Duodenal mucosa (tissue), 2 donors: ENCODE measurements around the gene TBL1XR1.

ENCODE experiments used
- H3K27ac ChIP-seq: one replicate; pipeline ENCODE4 v1.7.0; 2013; ENCODE audit warnings: low read depth, low read length
- H3K27me3 ChIP-seq, 2 donors: one replicate each; pipeline ENCODE4 v1.7.0; 2013; ENCODE audit warnings: low read length in 2 of 2, control low read depth in 1 of 2; ENCODE audit not compliant: insufficient read depth in 2 of 2, control insufficient read depth in 1 of 2
- H3K36me3 ChIP-seq, 2 donors: one replicate each; pipeline ENCODE4 v1.7.0; 2013; ENCODE audit warnings: low read length in 2 of 2, control low read depth in 1 of 2; ENCODE audit not compliant: insufficient read depth in 2 of 2, control insufficient read depth in 1 of 2
- H3K4me1 ChIP-seq, 2 donors: one replicate each; pipeline ENCODE4 v1.7.0; 2013; ENCODE audit warnings: low read length in 2 of 2, control low read depth in 1 of 2; ENCODE audit not compliant: insufficient read depth in 2 of 2, control insufficient read depth in 1 of 2
- H3K4me3 ChIP-seq, 2 donors: one replicate each; pipeline ENCODE4 v1.7.0; 2013; ENCODE audit warnings: low read length in 2 of 2, low read depth in 1 of 2
- H3K9ac ChIP-seq, 2 donors: one replicate each; pipeline ENCODE4 v1.7.0; 2013; ENCODE audit warnings: low read length in 2 of 2, low read depth in 1 of 2
- H3K9me3 ChIP-seq, 2 donors: one replicate each; pipeline ENCODE4 v1.7.0; 2013; ENCODE audit warnings: low read length in 2 of 2, control low read depth in 1 of 2; ENCODE audit not compliant: control insufficient read depth in 1 of 2

TBL1XR1 gene

GRCh38 chr3:177041730-177042551 lies 155.3 kb downstream of the TBL1XR1 start:
- no peak overlapping the region for H3K27ac ChIP-seq
- H3K36me3 ChIP-seq = peaks cover 35 to 50% of the 10 kb centered on the region in 2 donors
- H3K9me3 ChIP-seq = no peaks in the 10 kb centered on the region
- H3K9ac ChIP-seq = peak overlapping the region in 1 of 2 donors; percentile 6
- peaks cover 0 to 11% of the 10 kb centered on the region in 2 donors for H3K4me1 ChIP-seq
- H3K27me3 ChIP-seq = no peaks in the 10 kb centered on the region
- H3K4me3 ChIP-seq = no peak overlapping the region

GRCh38 chr3:177041021-177041729 lies 156.1 kb downstream of the TBL1XR1 start:
- Histone ChIP-seq H3K27me3 (no peaks in the 10 kb centered on the region), H3K27ac (no peak overlapping the region), H3K4me1 (peaks cover 0 to 11% of the 10 kb centered on the region in 2 donors), H3K9me3 (no peaks in the 10 kb centered on the region), H3K9ac (no peak overlapping the region), H3K4me3 (no peak overlapping the region), H3K36me3 (peaks cover 38 to 48% of the 10 kb centered on the region in 2 donors)

- H3K9ac ChIP-seq = no peak overlapping the region
- peaks cover 0 to 11% of the 10 kb centered on the region in 2 donors for H3K4me1 ChIP-seq
- H3K4me3 ChIP-seq = no peak overlapping the region
- H3K9me3 ChIP-seq = no peaks in the 10 kb centered on the region
- H3K27ac ChIP-seq = no peak overlapping the region
- peaks cover 30 to 40% of the 10 kb centered on the region in 2 donors for H3K36me3 ChIP-seq
- H3K27me3 ChIP-seq = no peaks in the 10 kb centered on the region
Measured at GRCh38 chr3:177039490-177040274, 157.6 kb downstream of the TBL1XR1 start.

- peaks cover 27 to 42% of the 10 kb centered on the region in 2 donors for H3K36me3 ChIP-seq
Measured at GRCh38 chr3:177037241-177037640, 160.0 kb downstream of the TBL1XR1 start.

GRCh38 chr3:177035676-177036075 lies 161.6 kb downstream of the TBL1XR1 start:
- Histone ChIP-seq H3K4me3 (no peak overlapping the region), H3K36me3 (peaks cover 27 to 37% of the 10 kb centered on the region in 2 donors), H3K27me3 (no peaks in the 10 kb centered on the region), H3K27ac (no peak overlapping the region), H3K9me3 (no peaks in the 10 kb centered on the region), H3K9ac (no peak overlapping the region), H3K4me1 (no peaks in the 10 kb centered on the region)

More at GRCh38 chr3:177037241-177037640, 160.0 kb downstream of the TBL1XR1 start:
- no peaks in the 10 kb centered on the region for H3K9me3 ChIP-seq
- H3K4me1 ChIP-seq = peaks cover 0 to 11% of the 10 kb centered on the region in 2 donors
- no peak overlapping the region for H3K4me3 ChIP-seq
- H3K27me3 ChIP-seq = no peaks in the 10 kb centered on the region
- H3K9ac ChIP-seq = no peak overlapping the region
- no peak overlapping the region for H3K27ac ChIP-seq

GRCh38 chr3:177034832-177035475 lies 162.3 kb downstream of the TBL1XR1 start:
- no peak overlapping the region for H3K27ac ChIP-seq

GRCh38 chr3:177026505-177027277 lies 170.6 kb downstream of the TBL1XR1 start:
- Histone ChIP-seq H3K27ac (no peak overlapping the region), H3K27me3 (no peaks in the 10 kb centered on the region), H3K9ac (no peak overlapping the region), H3K36me3 (peaks cover 14 to 35% of the 10 kb centered on the region in 2 donors), H3K9me3 (no peaks in the 10 kb centered on the region), H3K4me3 (no peak overlapping the region), H3K4me1 (no peaks in the 10 kb centered on the region)

More at GRCh38 chr3:177034832-177035475, 162.3 kb downstream of the TBL1XR1 start:
- Histone ChIP-seq H3K9me3 (no peaks in the 10 kb centered on the region), H3K27me3 (no peaks in the 10 kb centered on the region), H3K4me3 (no peak overlapping the region), H3K9ac (no peak overlapping the region), H3K36me3 (peaks cover 25 to 37% of the 10 kb centered on the region in 2 donors), H3K4me1 (no peaks in the 10 kb centered on the region)

GRCh38 chr3:177015881-177016280 lies 181.4 kb downstream of the TBL1XR1 start:
- no peaks in the 10 kb centered on the region for H3K9me3 ChIP-seq
- no peak overlapping the region for H3K9ac ChIP-seq

GRCh38 chr3:177013681-177014280 lies 183.5 kb downstream of the TBL1XR1 start:
- H3K36me3 ChIP-seq = peaks cover 0 to 6% of the 10 kb centered on the region in 2 donors
- H3K27me3 ChIP-seq = no peaks in the 10 kb centered on the region
- H3K27ac ChIP-seq = no peak overlapping the region
- no peak overlapping the region for H3K9ac ChIP-seq
- no peak overlapping the region for H3K4me3 ChIP-seq
- H3K4me1 ChIP-seq = no peaks in the 10 kb centered on the region
- no peaks in the 10 kb centered on the region for H3K9me3 ChIP-seq

More at GRCh38 chr3:177015881-177016280, 181.4 kb downstream of the TBL1XR1 start:
- Histone ChIP-seq H3K36me3 (peaks cover 0 to 9% of the 10 kb centered on the region in 2 donors), H3K27ac (no peak overlapping the region), H3K27me3 (no peaks in the 10 kb centered on the region), H3K4me1 (no peaks in the 10 kb centered on the region), H3K4me3 (no peak overlapping the region)
